ENCODE data around the gene GRPEL2. TPM values are rescaled to one million over a fixed set of nuclear protein-coding genes. Genes with fewer than 3 reads are reported as not detected.

GRPEL2 gene
- total RNA-seq, 2 donors from 2014 or later: 14.5 to 16.4 TPM

GRCh38 chr5:149363358-149363757 is 18.1 kb downstream of the GRPEL2 start:
- DNase-seq: no peak
- Histone ChIP-seq H3K4me1 (no peaks in the 10 kb centered on the region), H3K9ac (ENCODE audit: low read depth in 2 of 2, low read length in 2 of 2) (no peak overlapping the region), H3K36me3 (no peaks in the 10 kb centered on the region), H3K9me3 (no peaks in the 10 kb centered on the region), H3K27me3 (no peaks in the 10 kb centered on the region), H3K27ac (no peak overlapping the region), H3K4me3 (no peak overlapping the region)
- no peak for TF ChIP-seq CTCF (IDR thresholded peaks at IDR 0.05)
- intact Hi-C loops (cut with DNase I): no loop called here

- no peak for TF ChIP-seq CTCF (IDR thresholded peaks at IDR 0.05)
- no peaks in the 10 kb centered on the region for H3K27me3 ChIP-seq
- DNase-seq: no peak
- no peak overlapping the region for H3K9ac ChIP-seq (ENCODE audit: low read depth in 2 of 2, low read length in 2 of 2)
- H3K36me3 ChIP-seq: no peaks in the 10 kb centered on the region
- no peaks in the 10 kb centered on the region for H3K9me3 ChIP-seq
- intact Hi-C loops (cut with DNase I): no loop called here
- no peak overlapping the region for H3K27ac ChIP-seq
- H3K4me3 ChIP-seq: no peak overlapping the region
- no peaks in the 10 kb centered on the region for H3K4me1 ChIP-seq
Observed at GRCh38 chr5:149363936-149364335, 18.6 kb downstream of the GRPEL2 start.

- H3K27me3 ChIP-seq: no peaks in the 10 kb centered on the region
- intact Hi-C loops (cut with DNase I): loop anchor here (5.0 kb wide), 1 partner anchor 47 kb away; no protein-coding TSS in a partner anchor
- no peak for DNase-seq
- H3K36me3 ChIP-seq: no peaks in the 10 kb centered on the region
- H3K9ac ChIP-seq (ENCODE audit: low read depth in 2 of 2, low read length in 2 of 2): no peak overlapping the region
- no peak overlapping the region for H3K27ac ChIP-seq
- H3K9me3 ChIP-seq: no peaks in the 10 kb centered on the region
- H3K4me3 ChIP-seq: no peak overlapping the region
- no peak for TF ChIP-seq CTCF (IDR thresholded peaks at IDR 0.05)
- no peaks in the 10 kb centered on the region for H3K4me1 ChIP-seq
Observed at GRCh38 chr5:149364719-149365118, 19.4 kb downstream of the GRPEL2 start.

- intact Hi-C loops (cut with DNase I): loop anchor here (5.0 kb wide), 1 partner anchor 48 kb away; no protein-coding TSS in a partner anchor
- Histone ChIP-seq H3K27ac (no peak overlapping the region), H3K9ac (ENCODE audit: low read depth in 2 of 2, low read length in 2 of 2) (no peak overlapping the region), H3K36me3 (no peaks in the 10 kb centered on the region), H3K4me3 (no peak overlapping the region), H3K4me1 (no peaks in the 10 kb centered on the region), H3K27me3 (no peaks in the 10 kb centered on the region), H3K9me3 (no peaks in the 10 kb centered on the region)
- DNase-seq: no peak
- TF ChIP-seq CTCF (IDR thresholded peaks at IDR 0.05): no peak
Observed at GRCh38 chr5:149365418-149365817, 20.1 kb downstream of the GRPEL2 start.

- intact Hi-C loops (cut with DNase I): loop anchor here (5.0 kb wide), 1 partner anchor 49 kb away; no protein-coding TSS in a partner anchor
- TF ChIP-seq CTCF (IDR thresholded peaks at IDR 0.05): no peak
- no peak for DNase-seq
Observed at GRCh38 chr5:149366169-149366729, 20.9 kb downstream of the GRPEL2 start.

More at GRCh38 chr5:149366169-149366729, 20.9 kb downstream of the GRPEL2 start:
- H3K9me3 ChIP-seq: no peaks in the 10 kb centered on the region
- no peaks in the 10 kb centered on the region for H3K27me3 ChIP-seq
- H3K4me3 ChIP-seq: no peak overlapping the region
- no peaks in the 10 kb centered on the region for H3K4me1 ChIP-seq
- H3K9ac ChIP-seq (ENCODE audit: low read depth in 2 of 2, low read length in 2 of 2): no peak overlapping the region
- H3K27ac ChIP-seq: no peak overlapping the region
- no peaks in the 10 kb centered on the region for H3K36me3 ChIP-seq

Measured in colonic mucosa (tissue), 4 donors.